Epithelial cell of proximal tubule (primary cell): ENCODE data around the gene OAS1. TPM values are rescaled to one million over a fixed set of nuclear protein-coding genes. Genes with fewer than 3 reads are reported as not detected.
A peak's percentile ranks its signal among the peaks of the same experiment; 100 is the strongest.

ENCODE experiments used
- DNase-seq: peaks from one replicate; pipeline ENCODE4 v3.0.0-alpha.2; 2011; ENCODE audit warnings: low read depth
- H3K4me3 ChIP-seq: 2 replicates; pipeline ENCODE4 v1.5.1; 2011; ENCODE audit warnings: low read depth, mild to moderate bottlenecking, low read length
- CTCF ChIP-seq: conservative IDR thresholded peaks from 2 replicates; pipeline ENCODE4 v1.5.1; 2012; ENCODE audit warnings: low read depth, mild to moderate bottlenecking, low read length
- total RNA-seq: library from RNA; depleted of rRNA; stranded (reverse); fragments of >200 nt; gene quantifications from 2 replicates; pipeline ENCODE4 v1.2.3, GENCODE V29; 2015

The OAS1 gene
- total RNA-seq, 1 donor from 2014 or later = 6.3 TPM

- DNase-seq = no peak
- TF ChIP-seq CTCF = peak; percentile 82
- H3K4me3 ChIP-seq = no peak overlapping the region
Observed at GRCh38 chr12:112900298-112901145, 6.2 kb upstream of the OAS1 start.

GRCh38 chr12:112901271-112901670 lies 5.5 kb upstream of the OAS1 start:
- DNase-seq = no peak

GRCh38 chr12:112904571-112904970 lies 2.2 kb upstream of the OAS1 start:
- no peak for TF ChIP-seq CTCF
- no peak overlapping the region for H3K4me3 ChIP-seq
- DNase-seq = no peak

More at GRCh38 chr12:112901271-112901670, 5.5 kb upstream of the OAS1 start:
- no peak overlapping the region for H3K4me3 ChIP-seq
- TF ChIP-seq CTCF = no peak

GRCh38 chr12:112905451-112906089 lies 1.2 kb upstream of the OAS1 start:
- DNase-seq = no peak
- no peak overlapping the region for H3K4me3 ChIP-seq
- TF ChIP-seq CTCF = no peak

GRCh38 chr12:112907415-112908157 lies 824 bp downstream of the OAS1 start:
- no peak for DNase-seq
- peak overlapping the region; percentile 63 for H3K4me3 ChIP-seq
- TF ChIP-seq CTCF = no peak

GRCh38 chr12:112908548-112908947 lies 1.8 kb downstream of the OAS1 start:
- no peak for TF ChIP-seq CTCF
- no peak for DNase-seq
- H3K4me3 ChIP-seq = no peak overlapping the region
